Measurements from ENCODE around the gene EPS15.
"Not testable (repeated sequence)": the region's sequence is repeated elsewhere in the genome, so short reads cannot be mapped to it uniquely, and the experiment has no call there.

Gene EPS15

GRCh38 chr1:51463561-51463960, 55.5 kb downstream of the EPS15 start:
- no peak for DNase-seq

- DNase-seq: not testable (repeated sequence)
Observed at GRCh38 chr1:51462289-51462688, 56.8 kb downstream of the EPS15 start.

- no peak for DNase-seq
Observed at GRCh38 chr1:51454554-51454953, 64.5 kb downstream of the EPS15 start.

GRCh38 chr1:51453010-51453409, 66.1 kb downstream of the EPS15 start:
- DNase-seq: no peak

GRCh38 chr1:51448844-51449454, 70.1 kb downstream of the EPS15 start:
- DNase-seq: not testable (repeated sequence)

GRCh38 chr1:51445351-51446090, 73.5 kb downstream of the EPS15 start:
- no peak for DNase-seq

- no peak for DNase-seq
Observed at GRCh38 chr1:51444534-51445192, 74.4 kb downstream of the EPS15 start.

GRCh38 chr1:51444096-51444495, 75.0 kb downstream of the EPS15 start:
- DNase-seq: no peak

GRCh38 chr1:51443555-51443954, 75.5 kb downstream of the EPS15 start:
- no peak for DNase-seq

GRCh38 chr1:51442616-51443015, 76.5 kb downstream of the EPS15 start:
- no peak for DNase-seq

- no peak for DNase-seq
Observed at GRCh38 chr1:51442198-51442597, 76.9 kb downstream of the EPS15 start.

- DNase-seq: no peak
Observed at GRCh38 chr1:51439895-51440294, 79.2 kb downstream of the EPS15 start.

GRCh38 chr1:51439053-51439452, 80.0 kb downstream of the EPS15 start:
- no peak for DNase-seq

- not testable (repeated sequence) for DNase-seq
Observed at GRCh38 chr1:51437391-51437790, 81.7 kb downstream of the EPS15 start.

GRCh38 chr1:51435878-51436277, 83.2 kb downstream of the EPS15 start:
- no peak for DNase-seq

GRCh38 chr1:51433972-51434510, 85.0 kb downstream of the EPS15 start:
- no peak for DNase-seq

- no peak for DNase-seq
Observed at GRCh38 chr1:51433269-51433971, 85.6 kb downstream of the EPS15 start.

- no peak for DNase-seq
Observed at GRCh38 chr1:51432146-51432545, 86.9 kb downstream of the EPS15 start.

GRCh38 chr1:51427438-51427837, 91.6 kb downstream of the EPS15 start:
- no peak for DNase-seq

- DNase-seq: no peak
Observed at GRCh38 chr1:51425955-51426354, 93.1 kb downstream of the EPS15 start.

- DNase-seq: no peak
Observed at GRCh38 chr1:51425273-51425672, 93.8 kb downstream of the EPS15 start.

GRCh38 chr1:51423073-51423821, 95.8 kb downstream of the EPS15 start:
- no peak for DNase-seq

Measured in NCI-H187 treated with DMSO at 0.1 percent for 48 hours (cell line).